ENCODE data around the gene MIPEP.
"Not testable (repeated sequence)": the region's sequence is repeated elsewhere in the genome, so short reads cannot be mapped to it uniquely, and the experiment has no call there.

Gene MIPEP

DNA sequence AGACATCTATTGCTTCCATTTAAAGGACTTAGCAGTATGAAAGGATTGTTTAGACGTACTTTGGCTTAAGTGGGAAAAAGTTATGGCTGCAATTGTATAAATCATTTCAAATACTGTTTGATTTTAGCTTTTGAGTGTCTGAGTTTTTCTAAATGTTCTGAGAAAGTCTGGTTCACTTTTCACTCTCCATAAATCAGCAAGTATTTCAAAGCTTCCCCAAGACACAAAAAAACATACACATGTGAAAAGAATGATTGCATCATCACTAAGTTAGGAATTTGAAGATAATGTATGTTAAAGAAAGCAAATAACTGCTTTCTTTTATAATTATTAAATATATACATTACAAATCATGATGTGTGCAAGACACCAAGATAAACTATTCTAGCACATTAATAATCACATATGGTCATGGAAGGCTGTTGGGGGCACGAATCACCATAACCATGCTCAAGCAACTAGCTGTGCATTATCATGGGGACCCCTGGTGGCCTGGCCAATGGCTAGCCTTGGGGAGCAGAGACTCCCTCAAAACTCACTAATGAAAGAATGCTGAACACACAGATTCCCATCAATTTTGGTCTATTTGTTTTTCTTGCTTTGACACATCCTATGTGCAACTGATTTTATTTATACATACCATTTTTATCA is 111.1 kb downstream of the MIPEP start:
- no peak for DNase-seq (ENCODE audit: low read depth in 1 of 2, low spot score in 1 of 2)

DNA sequence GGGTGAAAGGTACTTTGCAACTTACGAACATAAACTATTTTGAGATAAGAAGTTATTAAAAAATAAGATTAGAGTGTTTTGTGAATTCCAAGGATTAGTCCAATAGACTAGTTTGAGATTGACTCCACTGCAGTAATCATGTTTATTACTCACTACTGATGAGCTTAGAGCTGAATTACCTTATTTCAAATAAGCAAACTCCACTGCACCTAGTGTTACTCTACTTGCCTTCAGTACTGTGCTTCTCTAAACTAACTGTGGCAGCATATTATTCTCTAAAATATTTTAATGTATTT is 111.7 kb downstream of the MIPEP start:
- no peak for DNase-seq (ENCODE audit: low read depth in 1 of 2, low spot score in 1 of 2)

DNA sequence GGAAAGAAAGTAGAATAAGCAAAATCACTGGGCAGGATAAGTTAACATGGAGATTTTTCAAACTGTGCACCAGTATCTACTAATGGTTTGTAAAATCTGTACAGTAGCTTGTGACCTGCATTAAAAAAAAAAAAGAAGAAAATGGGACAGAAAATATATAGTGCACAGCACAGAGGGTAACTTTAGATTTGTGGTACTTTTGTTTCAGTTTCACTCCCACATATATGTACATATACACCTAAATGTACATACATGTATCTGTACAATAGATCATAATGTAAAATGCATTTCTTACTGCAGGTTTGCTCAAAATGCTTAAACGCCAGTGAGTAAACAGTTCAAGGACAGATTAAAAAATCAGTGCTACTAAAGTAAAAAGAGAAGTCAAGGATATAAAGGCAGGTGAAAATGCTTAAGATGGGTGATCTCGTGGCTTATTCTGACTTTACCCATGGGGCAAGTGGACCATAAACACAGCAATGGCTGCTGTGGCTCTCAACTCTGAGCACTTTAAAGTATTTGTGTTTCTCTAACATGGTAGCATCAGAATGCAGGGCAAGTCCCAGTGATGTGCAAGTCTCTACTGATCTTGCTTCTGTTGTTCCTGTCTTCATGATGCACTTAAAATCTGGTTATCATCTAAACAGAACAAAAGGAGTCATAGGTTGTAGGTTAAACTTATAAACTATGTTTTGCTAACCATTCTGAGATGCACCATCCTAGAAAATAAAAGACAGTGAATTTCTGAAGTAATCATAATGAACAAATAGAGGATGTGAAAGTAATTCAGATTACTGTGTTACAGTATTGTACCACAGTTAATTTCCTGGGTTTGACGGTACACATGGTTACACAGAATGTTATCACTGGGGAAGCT is 112.3 kb downstream of the MIPEP start:
- no peak for DNase-seq (ENCODE audit: low read depth in 1 of 2, low spot score in 1 of 2)

DNA sequence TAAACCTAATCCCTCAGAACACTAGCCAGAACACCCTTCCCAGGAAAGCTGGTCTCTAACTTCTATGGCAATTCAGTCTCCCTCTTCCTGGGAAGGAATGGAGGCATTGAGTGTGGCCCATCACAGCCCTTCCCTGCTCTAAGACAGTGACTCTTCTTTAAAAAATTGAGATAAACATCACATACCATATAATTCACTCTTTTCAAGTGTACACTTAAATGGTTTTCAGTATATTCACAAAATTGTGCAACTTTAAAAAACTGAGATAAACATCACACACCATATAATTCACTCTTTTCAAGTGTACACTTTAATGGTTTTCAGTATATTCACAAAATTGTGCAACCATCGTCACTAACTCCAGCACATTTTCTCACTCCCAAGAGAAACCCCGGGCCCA is 116.5 kb downstream of the MIPEP start:
- DNase-seq (ENCODE audit: low read depth in 1 of 2, low spot score in 1 of 2), result no peak

DNA sequence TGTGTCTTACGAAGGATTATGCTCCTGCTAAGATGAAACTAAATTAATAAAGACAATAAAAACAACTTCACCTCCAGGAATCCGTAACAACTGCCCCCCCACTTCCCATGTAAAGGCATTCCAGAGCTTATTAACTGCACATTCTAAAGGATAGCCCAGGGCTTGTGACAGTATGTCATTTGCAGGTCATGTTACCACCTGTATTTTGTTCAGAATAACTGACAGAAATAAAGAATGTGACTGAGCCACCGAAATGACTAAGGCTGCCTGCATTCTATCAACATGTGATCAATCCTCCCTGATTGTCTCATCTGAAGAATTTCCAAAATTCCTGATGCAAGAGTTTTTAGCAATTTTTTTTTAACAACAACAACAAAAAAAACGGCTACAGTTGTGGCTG is 117.2 kb downstream of the MIPEP start:
- no peak for DNase-seq (ENCODE audit: low read depth in 1 of 2, low spot score in 1 of 2)

DNA sequence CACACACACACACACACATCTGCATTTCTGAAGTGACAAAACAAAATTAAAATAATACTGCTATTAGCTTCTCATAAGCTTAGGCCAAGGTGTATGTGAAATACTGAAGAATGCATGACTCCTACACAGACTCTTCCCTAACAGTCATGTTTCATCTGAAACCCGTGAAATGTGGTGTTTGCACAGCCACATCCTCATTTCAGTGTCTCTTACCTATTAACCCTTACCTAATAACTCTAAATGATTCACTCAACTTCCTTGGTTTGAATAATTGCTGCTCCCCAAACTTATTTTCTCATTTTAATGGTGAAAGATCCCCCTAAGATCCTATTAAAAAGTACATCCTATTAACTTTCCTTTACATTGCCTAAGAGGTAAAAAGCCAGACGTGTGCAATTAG is 117.6 kb downstream of the MIPEP start:
- DNase-seq (ENCODE audit: low read depth in 1 of 2, low spot score in 1 of 2), result no peak

DNA sequence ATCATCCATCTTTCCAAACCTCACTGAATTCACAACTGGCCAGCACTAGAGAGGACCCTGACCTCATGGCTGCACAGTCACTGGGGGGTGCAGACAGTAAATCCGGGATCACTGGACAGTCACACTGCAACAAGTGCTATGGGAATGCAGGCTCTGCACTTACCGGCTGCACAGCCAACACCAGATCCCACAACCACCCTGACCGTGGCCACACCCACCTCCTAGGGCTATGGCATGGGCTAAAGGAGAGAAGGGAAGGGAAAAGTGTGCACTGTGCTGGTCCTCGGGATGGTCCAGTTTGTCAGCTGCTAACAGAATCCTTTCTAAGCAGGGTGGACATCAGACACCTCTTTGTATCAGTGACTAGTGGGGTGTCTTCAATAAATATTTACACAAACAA is 118.2 kb downstream of the MIPEP start:
- no peak for DNase-seq (ENCODE audit: low read depth in 1 of 2, low spot score in 1 of 2)

DNA sequence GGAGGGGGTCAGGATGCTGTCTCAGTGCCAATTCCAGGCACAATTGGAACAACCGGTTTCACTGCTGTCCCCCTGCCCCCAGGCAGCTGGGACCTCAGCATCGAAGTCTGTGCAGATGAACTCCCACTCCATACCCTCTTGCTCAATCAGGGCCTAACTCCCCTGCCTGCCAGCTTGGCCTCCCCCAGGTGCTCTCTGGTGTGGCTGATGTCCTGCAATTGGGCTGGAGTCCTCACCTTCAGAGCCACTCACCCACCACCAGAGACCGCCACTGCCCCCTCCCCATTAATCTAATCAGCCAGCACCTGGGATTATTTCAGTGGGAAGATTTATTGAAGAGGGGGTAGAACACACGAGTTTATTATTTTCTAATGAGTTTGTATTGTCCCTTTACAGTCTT is 118.8 kb downstream of the MIPEP start:
- DNase-seq (ENCODE audit: low read depth in 1 of 2, low spot score in 1 of 2), result no peak

DNA sequence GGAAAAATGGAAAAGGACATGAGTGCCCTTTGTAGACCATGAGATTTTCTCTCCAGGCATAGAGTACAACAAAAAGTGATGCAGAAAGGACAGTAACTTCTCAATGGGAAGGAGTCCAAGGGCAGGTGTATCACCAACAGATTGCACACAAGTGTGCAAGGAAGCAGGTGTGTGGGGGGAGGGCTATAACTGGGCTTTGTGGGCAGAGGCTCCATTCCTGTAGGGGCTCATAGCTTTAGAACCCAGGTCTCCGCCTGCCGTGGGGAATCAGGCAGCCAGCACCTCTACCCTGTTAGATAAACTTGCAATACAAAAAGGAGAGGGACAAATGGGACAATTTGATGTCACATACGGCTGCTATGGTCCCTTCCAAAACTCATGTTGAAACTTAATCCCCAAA is 119.8 kb downstream of the MIPEP start:
- DNase-seq (ENCODE audit: low read depth in 1 of 2, low spot score in 1 of 2), result no peak

DNA sequence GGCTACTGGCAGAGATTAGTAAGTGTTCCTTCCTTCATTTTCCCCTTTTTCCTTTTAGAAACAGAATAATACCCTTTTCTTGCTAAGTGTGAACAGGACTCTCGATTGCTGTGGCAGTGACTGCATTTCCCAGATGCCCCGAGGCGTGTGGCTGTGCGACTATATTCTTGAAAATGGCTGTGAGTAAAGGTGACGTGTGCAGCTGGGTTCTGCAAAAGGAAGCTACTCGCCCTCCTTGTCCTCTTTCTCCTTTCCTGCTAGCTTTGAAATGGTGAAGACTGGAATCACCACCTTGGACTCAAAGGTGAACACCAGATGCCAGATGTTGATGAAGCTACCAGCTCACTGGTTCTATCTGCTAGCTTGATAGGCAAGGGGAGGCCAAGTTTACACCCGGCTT is 121.4 kb downstream of the MIPEP start:
- no peak for DNase-seq (ENCODE audit: low read depth in 1 of 2, low spot score in 1 of 2)

DNA sequence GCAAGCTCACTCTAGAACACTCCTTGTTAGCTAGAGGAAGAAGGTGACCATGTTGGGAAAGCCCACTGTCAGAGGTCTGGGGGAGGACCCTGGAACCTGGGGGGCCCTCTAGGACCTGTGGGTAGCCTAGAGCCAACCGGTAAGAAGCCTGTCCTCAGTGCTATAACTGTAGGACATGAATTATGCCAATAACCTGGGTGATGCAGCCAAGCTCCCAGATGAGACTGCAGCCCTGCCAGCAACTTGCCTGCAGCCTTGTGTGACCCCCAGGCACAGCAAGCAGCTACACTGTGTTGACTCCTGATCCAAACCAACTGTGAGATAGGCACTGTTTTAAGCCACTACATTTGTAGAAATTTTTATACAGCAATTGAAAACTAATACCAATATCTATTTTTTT is 122.3 kb downstream of the MIPEP start:
- no peak for DNase-seq (ENCODE audit: low read depth in 1 of 2, low spot score in 1 of 2)

DNA sequence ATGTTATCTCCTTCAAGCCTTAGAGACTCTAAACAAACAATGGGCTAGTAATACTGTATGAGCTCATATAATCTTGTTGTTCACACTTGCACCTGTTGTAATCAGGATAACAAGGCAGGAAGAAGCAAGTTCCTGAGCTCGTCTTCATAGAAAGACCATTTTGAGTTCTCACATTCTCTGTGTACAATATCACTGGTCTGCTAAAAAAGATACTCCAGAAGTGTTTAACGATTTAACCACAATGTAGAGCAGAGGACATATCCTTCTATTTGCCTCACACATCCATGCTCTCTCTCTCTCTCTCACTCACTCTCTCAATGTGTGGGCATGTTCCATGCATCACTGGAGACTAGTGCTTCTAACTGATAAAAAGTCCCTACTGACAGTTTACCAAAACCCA is 122.9 kb downstream of the MIPEP start:
- no peak for DNase-seq (ENCODE audit: low read depth in 1 of 2, low spot score in 1 of 2)

DNA sequence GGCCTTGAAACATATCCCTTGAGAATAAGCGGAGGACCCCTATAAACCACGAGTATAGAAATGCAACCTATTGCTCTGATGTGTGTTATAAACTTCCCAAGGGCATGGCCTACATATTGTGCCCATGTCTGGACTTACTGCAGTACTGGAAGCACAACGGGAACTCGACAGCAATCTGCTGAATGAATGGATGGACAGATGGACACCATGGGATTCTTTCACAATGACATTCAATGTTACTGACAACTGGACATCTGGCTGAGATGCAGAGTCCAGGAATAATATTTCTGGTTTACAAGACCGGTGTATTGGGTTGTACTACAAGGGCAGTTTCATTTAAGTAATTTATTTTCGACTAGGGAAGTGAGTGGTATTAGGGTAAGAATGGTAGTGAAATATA is 123.7 kb downstream of the MIPEP start:
- no peak for DNase-seq (ENCODE audit: low read depth in 1 of 2, low spot score in 1 of 2)

DNA sequence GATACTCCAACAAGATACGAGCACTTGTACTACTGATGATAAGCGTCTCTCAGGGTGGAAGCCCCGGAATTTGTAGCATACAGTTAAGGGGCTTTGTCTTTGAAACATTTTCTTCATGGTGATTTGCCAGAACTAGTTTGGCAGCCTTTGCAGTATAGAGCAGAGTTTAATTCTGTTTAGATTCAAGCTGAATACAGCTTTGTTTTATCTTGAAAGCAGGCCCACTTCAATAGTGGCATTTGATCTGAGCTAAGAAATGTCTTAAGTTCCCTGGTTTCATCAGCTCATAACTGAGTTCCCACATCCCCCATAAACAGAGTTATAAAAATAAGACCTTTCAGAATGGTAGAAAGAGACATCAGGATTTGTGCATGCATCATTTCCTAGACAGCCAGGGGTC is 125.9 kb downstream of the MIPEP start:
- no peak for DNase-seq (ENCODE audit: low read depth in 1 of 2, low spot score in 1 of 2)

DNA sequence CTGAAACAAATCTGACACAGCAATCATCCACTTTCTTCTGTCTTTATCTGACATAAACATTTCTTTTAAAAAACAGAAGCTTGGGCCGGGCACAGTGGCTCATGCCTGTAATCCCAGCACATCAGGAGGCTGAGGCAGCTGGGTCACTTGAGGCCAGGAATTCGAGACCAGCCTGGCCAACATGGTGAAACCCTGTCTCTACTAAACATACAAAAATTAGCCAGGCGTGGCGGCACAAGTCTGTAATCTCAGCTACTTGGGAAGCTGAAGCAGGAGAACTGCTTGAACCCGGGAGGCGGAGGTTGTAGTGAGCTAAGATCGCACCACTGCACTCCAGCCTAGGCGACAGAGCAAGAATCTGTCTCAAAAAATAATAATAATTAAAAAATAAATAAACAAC is 127.4 kb downstream of the MIPEP start:
- not testable (repeated sequence) for DNase-seq (ENCODE audit: low read depth in 1 of 2, low spot score in 1 of 2)

DNA sequence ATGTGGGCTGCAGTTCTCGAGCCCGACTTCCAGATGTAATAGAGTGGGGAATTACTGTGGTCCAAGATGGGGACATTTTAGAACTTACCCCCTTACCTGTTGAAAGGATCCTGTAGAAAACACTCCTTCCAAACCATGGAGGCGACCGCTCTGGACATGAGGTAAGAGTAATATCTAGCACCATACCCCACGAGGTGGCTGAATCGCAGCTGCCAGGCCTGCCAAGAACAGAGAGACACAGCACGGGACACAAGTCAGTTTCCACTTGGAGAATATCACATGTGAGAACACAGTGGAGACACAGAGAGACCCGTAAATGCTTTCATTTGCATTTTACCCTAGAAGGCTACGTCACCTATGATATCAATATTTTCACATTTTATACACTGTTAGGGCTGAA is 129.2 kb downstream of the MIPEP start:
- DNase-seq (ENCODE audit: low read depth in 1 of 2, low spot score in 1 of 2), result no peak

DNA sequence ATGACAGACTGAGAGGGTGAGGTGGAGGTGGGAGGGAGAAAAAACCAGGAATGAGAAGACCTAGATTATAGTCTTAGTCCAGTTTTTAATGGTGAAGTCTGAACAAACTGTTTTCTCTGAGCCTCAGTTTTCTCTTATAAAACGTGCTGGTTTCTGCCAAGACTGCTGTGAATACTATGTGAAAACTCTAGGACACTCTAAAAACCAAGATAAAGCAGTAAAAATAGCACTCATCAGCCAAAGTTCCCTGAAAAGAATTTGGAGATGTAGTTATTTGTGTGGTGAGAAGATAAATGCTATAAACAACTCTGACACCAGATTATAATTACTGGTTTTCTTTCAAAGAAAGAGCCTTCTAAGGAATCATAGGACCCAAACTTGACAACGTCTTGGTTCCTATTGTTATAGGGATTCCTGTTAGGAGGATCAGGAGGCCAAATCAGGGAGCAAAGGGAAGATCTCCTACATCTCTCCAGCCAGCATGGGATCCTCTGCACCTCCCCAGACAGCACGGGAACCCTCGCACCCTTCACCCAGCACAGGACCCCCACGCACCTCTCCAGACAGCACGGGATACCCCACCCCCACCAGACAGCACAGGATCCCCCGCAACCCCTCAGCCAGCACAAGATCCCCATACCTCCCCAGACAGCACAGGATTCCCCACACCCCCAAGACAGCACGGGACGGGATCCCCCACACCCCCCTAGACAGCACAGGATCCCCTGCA is 130.2 kb downstream of the MIPEP start:
- DNase-seq (ENCODE audit: low read depth in 1 of 2, low spot score in 1 of 2), result no peak

DNA sequence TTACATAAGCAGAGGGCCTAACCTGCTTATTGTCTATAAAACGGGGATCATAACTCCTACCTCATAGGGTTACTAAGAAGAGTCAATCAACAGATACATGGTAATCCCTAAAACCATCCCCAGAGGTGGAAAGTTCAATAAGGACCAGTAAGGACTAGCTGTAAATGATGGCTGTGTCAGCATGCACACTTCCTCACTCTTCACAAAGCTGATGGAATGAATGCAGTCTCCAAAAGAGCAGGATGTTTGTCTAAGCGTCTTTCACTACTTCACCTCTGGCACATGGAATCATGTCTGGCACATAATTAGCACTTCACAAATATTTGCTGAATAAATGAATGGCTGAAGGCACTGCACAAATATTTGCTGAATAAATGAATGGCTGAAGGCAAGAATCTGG is 134.2 kb downstream of the MIPEP start:
- DNase-seq (ENCODE audit: low read depth in 1 of 2, low spot score in 1 of 2), result no peak

DNA sequence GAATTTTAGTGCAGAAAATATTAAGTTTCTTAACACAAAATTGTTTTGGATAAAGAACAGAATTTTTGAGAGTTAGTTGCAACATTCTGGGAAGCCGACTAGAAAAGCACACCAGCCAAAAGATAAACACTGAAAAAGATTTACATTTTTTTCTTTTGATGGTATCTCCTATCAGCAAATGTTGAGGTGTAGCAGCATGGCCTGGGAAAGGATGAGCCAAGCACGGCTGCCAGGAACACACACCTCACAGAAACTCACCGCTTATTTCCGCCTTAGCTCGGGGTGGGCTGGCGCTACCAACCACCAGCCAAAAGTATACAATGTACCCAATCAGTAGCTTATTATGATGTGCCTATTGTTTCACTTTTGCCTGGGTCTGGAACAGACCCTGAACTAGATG is 134.7 kb downstream of the MIPEP start:
- no peak for DNase-seq (ENCODE audit: low read depth in 1 of 2, low spot score in 1 of 2)

DNA sequence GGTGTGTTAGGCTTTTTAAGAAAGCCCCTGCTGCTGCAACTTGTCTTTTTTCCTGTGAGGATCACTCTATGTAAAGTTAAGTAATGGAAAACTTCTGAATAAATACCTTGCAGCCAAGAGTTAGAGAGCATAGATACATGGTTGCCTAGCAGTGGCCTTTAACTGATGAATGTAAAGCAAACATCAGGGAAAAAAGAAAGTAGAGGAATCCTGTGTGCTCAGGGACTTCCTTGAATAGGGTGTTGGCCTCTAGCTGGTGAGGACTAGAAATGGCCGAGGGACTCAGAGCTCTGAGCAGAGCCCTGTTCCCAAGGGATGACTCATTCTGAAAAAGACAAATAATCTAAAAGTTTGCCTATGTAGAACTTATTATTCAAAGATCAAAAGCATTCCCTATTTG is 135.7 kb downstream of the MIPEP start:
- no peak for DNase-seq (ENCODE audit: low read depth in 1 of 2, low spot score in 1 of 2)

DNA sequence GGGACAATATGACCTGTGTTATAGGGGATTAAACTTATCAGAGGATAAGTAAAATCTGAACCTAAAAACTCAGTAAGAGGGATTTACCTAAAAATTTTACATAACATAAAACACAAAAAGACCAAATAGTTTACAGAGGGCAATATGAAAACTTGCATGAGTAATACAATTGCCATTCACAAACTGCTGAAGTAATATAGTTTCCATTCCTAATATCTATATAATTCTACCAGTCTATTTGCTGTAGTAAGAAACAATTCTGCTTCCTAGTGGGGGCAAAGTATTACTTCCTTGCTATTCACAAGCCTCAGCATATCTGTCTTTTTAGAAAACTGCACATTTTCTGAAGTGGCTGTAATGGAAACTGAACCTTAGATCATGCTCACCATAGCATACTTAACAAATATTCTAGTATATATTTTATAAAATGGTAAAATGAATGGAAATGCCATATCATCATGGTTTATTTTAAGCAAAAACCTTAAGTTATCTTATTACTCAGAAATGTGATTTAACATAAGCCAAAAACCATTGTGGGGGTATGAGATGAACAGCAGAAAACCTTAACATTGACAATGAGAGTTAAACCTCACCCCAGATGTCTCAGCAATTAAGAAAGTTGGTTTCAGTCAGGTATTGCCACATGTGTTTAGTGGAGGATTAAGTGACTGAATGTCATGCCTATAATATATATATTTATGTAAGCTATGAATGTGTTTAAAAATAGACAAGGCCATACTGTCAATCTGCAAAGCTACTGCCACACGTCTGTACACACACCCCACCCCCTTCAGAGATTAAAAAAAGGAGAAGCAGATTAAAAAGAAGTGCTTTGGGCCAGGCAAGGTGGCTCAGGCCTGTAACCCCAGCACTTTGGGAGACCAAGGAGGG is 136.8 kb downstream of the MIPEP start:
- DNase-seq (ENCODE audit: low read depth in 1 of 2, low spot score in 1 of 2), result no peak
